SJCRH30 (cell line): ENCODE measurements around the gene OPN5. TPM values are rescaled to one million over a fixed set of nuclear protein-coding genes. Genes with fewer than 3 reads are reported as not detected.
A peak's percentile ranks its signal among the peaks of the same experiment; 100 is the strongest.

ENCODE experiments used
- DNase-seq, 2 experiments: peaks; one replicate each; pipeline ENCODE4 v3.0.0-alpha.2; 2015 to 2020
- H3K27ac ChIP-seq: fragments of 250-450 bp; sonication (Bioruptor Pico); 2 replicates; pipeline ENCODE4 v1.5.1; 2020; ENCODE audit warnings: mild to moderate bottlenecking, moderate library complexity
- H3K27me3 ChIP-seq: fragments of 250-450 bp; sonication (Bioruptor Pico); 2 replicates; pipeline ENCODE4 v1.5.1; 2020; ENCODE audit warnings: mild to moderate bottlenecking, moderate library complexity
- H3K36me3 ChIP-seq: fragments of 250-450 bp; sonication (Bioruptor Pico); 2 replicates; pipeline ENCODE4 v1.5.1; 2020; ENCODE audit warnings: mild to moderate bottlenecking, moderate library complexity
- H3K4me1 ChIP-seq: fragments of 250-450 bp; sonication (Bioruptor Pico); 2 replicates; pipeline ENCODE4 v1.5.1; 2020; ENCODE audit warnings: mild to moderate bottlenecking, moderate library complexity
- H3K4me3 ChIP-seq: fragments of 250-450 bp; sonication (Bioruptor Pico); 2 replicates; pipeline ENCODE4 v1.5.1; 2020; ENCODE audit warnings: mild to moderate bottlenecking, moderate library complexity
- H3K9me3 ChIP-seq: fragments of 250-450 bp; sonication (Bioruptor Pico); replicated peaks from 2 replicates; pipeline ENCODE4 v1.5.1; 2020; ENCODE audit warnings: mild to moderate bottlenecking, moderate library complexity
- total RNA-seq: library from RNA; depleted of rRNA; stranded (reverse); fragments of >200 nt; shearing (Covaris generic); gene quantifications from 2 replicates; pipeline ENCODE4 v1.2.3, GENCODE V29; 2014

OPN5 gene
- total RNA-seq, 1 experiment from 2014 or later = not detected

- no peak for DNase-seq
- Histone ChIP-seq H3K4me1 (no peaks in the 10 kb centered on the region), H3K27ac (no peak overlapping the region), H3K36me3 (no peaks in the 10 kb centered on the region), H3K27me3 (no peaks in the 10 kb centered on the region), H3K9me3 (no peaks in the 10 kb centered on the region), H3K4me3 (no peak overlapping the region)
These were observed 35.9 kb downstream of the OPN5 start for GRCh38 chr6:47817749-47818148.

- no peak for DNase-seq
- H3K27me3 ChIP-seq = no peaks in the 10 kb centered on the region
- no peaks in the 10 kb centered on the region for H3K4me1 ChIP-seq
- H3K36me3 ChIP-seq = no peaks in the 10 kb centered on the region
- no peak overlapping the region for H3K27ac ChIP-seq
- no peak overlapping the region for H3K4me3 ChIP-seq
- H3K9me3 ChIP-seq = no peaks in the 10 kb centered on the region
These were observed 37.6 kb downstream of the OPN5 start for GRCh38 chr6:47819461-47819860.

- H3K4me3 ChIP-seq = no peak overlapping the region
- no peaks in the 10 kb centered on the region for H3K27me3 ChIP-seq
- no peak overlapping the region for H3K27ac ChIP-seq
- no peaks in the 10 kb centered on the region for H3K4me1 ChIP-seq
- no peaks in the 10 kb centered on the region for H3K9me3 ChIP-seq
- no peaks in the 10 kb centered on the region for H3K36me3 ChIP-seq
- no peak for DNase-seq
These were observed 41.2 kb downstream of the OPN5 start for GRCh38 chr6:47822856-47823554.

- Histone ChIP-seq H3K36me3 (no peaks in the 10 kb centered on the region), H3K9me3 (no peaks in the 10 kb centered on the region), H3K4me3 (no peak overlapping the region), H3K27ac (no peak overlapping the region), H3K27me3 (no peaks in the 10 kb centered on the region), H3K4me1 (no peaks in the 10 kb centered on the region)
- no peak for DNase-seq
These were observed 50.7 kb downstream of the OPN5 start for GRCh38 chr6:47832386-47833100.

- Histone ChIP-seq H3K9me3 (no peaks in the 10 kb centered on the region), H3K27me3 (no peaks in the 10 kb centered on the region), H3K4me3 (no peak overlapping the region), H3K36me3 (no peaks in the 10 kb centered on the region), H3K27ac (no peak overlapping the region), H3K4me1 (no peaks in the 10 kb centered on the region)
- no peak for DNase-seq
These were observed 52.4 kb downstream of the OPN5 start for GRCh38 chr6:47834196-47834595.

GRCh38 chr6:47836046-47836445, 54.2 kb downstream of the OPN5 start:
- H3K27me3 ChIP-seq = no peaks in the 10 kb centered on the region
- H3K4me3 ChIP-seq = no peak overlapping the region
- H3K27ac ChIP-seq = no peak overlapping the region
- no peaks in the 10 kb centered on the region for H3K4me1 ChIP-seq
- H3K9me3 ChIP-seq = no peaks in the 10 kb centered on the region
- DNase-seq = no peak
- H3K36me3 ChIP-seq = no peaks in the 10 kb centered on the region

- Histone ChIP-seq H3K27me3 (no peaks in the 10 kb centered on the region), H3K36me3 (no peaks in the 10 kb centered on the region), H3K4me3 (no peak overlapping the region), H3K4me1 (no peaks in the 10 kb centered on the region), H3K27ac (no peak overlapping the region), H3K9me3 (no peaks in the 10 kb centered on the region)
- peak; percentile 1 to 29 for DNase-seq
These were observed 54.8 kb downstream of the OPN5 start for GRCh38 chr6:47836639-47837038.

GRCh38 chr6:47839645-47840044, 57.8 kb downstream of the OPN5 start:
- no peaks in the 10 kb centered on the region for H3K9me3 ChIP-seq
- no peak for DNase-seq
- no peak overlapping the region for H3K27ac ChIP-seq

GRCh38 chr6:47844881-47845280, 63.0 kb downstream of the OPN5 start:
- no peaks in the 10 kb centered on the region for H3K9me3 ChIP-seq
- H3K36me3 ChIP-seq = no peaks in the 10 kb centered on the region
- H3K4me1 ChIP-seq = no peaks in the 10 kb centered on the region
- H3K4me3 ChIP-seq = no peak overlapping the region
- peak in 1 of 2 experiments; percentile 1 for DNase-seq
- H3K27ac ChIP-seq = no peak overlapping the region
- H3K27me3 ChIP-seq = no peaks in the 10 kb centered on the region

More at GRCh38 chr6:47839645-47840044, 57.8 kb downstream of the OPN5 start:
- Histone ChIP-seq H3K36me3 (no peaks in the 10 kb centered on the region), H3K4me3 (no peak overlapping the region), H3K27me3 (no peaks in the 10 kb centered on the region), H3K4me1 (no peaks in the 10 kb centered on the region)

- no peaks in the 10 kb centered on the region for H3K27me3 ChIP-seq
- H3K9me3 ChIP-seq = no peaks in the 10 kb centered on the region
- H3K27ac ChIP-seq = no peak overlapping the region
- H3K4me3 ChIP-seq = no peak overlapping the region
- H3K36me3 ChIP-seq = no peaks in the 10 kb centered on the region
- no peak for DNase-seq
- no peaks in the 10 kb centered on the region for H3K4me1 ChIP-seq
These were observed 64.9 kb downstream of the OPN5 start for GRCh38 chr6:47846752-47847151.

- H3K27me3 ChIP-seq = no peaks in the 10 kb centered on the region
- H3K4me1 ChIP-seq = no peaks in the 10 kb centered on the region
- no peak overlapping the region for H3K4me3 ChIP-seq
- no peaks in the 10 kb centered on the region for H3K36me3 ChIP-seq
- no peak overlapping the region for H3K27ac ChIP-seq
- no peak for DNase-seq
- H3K9me3 ChIP-seq = no peaks in the 10 kb centered on the region
These were observed 69.3 kb downstream of the OPN5 start for GRCh38 chr6:47851091-47851490.

GRCh38 chr6:47852727-47853126, 70.9 kb downstream of the OPN5 start:
- Histone ChIP-seq H3K9me3 (no peaks in the 10 kb centered on the region), H3K4me3 (no peak overlapping the region), H3K27ac (no peak overlapping the region), H3K36me3 (no peaks in the 10 kb centered on the region), H3K4me1 (no peaks in the 10 kb centered on the region), H3K27me3 (no peaks in the 10 kb centered on the region)
- DNase-seq = no peak

- H3K27ac ChIP-seq = no peak overlapping the region
- DNase-seq = no peak
- no peaks in the 10 kb centered on the region for H3K4me1 ChIP-seq
- no peak overlapping the region for H3K4me3 ChIP-seq
- H3K36me3 ChIP-seq = no peaks in the 10 kb centered on the region
- H3K27me3 ChIP-seq = no peaks in the 10 kb centered on the region
- no peaks in the 10 kb centered on the region for H3K9me3 ChIP-seq
These were observed 71.9 kb downstream of the OPN5 start for GRCh38 chr6:47853766-47854165.

- Histone ChIP-seq H3K36me3 (no peaks in the 10 kb centered on the region), H3K4me3 (no peak overlapping the region), H3K27me3 (no peaks in the 10 kb centered on the region), H3K9me3 (no peaks in the 10 kb centered on the region), H3K4me1 (no peaks in the 10 kb centered on the region), H3K27ac (no peak overlapping the region)
- DNase-seq = no peak
These were observed 73.1 kb downstream of the OPN5 start for GRCh38 chr6:47854971-47855370.

- H3K9me3 ChIP-seq = no peaks in the 10 kb centered on the region
- H3K27me3 ChIP-seq = no peaks in the 10 kb centered on the region
- H3K27ac ChIP-seq = no peak overlapping the region
- no peaks in the 10 kb centered on the region for H3K4me1 ChIP-seq
- H3K4me3 ChIP-seq = no peak overlapping the region
- no peak for DNase-seq
- H3K36me3 ChIP-seq = no peaks in the 10 kb centered on the region
These were observed 77.3 kb downstream of the OPN5 start for GRCh38 chr6:47859175-47859574.

GRCh38 chr6:47862731-47863130, 80.9 kb downstream of the OPN5 start:
- H3K36me3 ChIP-seq = no peaks in the 10 kb centered on the region
- H3K4me3 ChIP-seq = no peak overlapping the region
- no peaks in the 10 kb centered on the region for H3K4me1 ChIP-seq
- no peaks in the 10 kb centered on the region for H3K9me3 ChIP-seq
- no peak for DNase-seq
- H3K27ac ChIP-seq = no peak overlapping the region
- H3K27me3 ChIP-seq = no peaks in the 10 kb centered on the region
